Kidney epithelial cell (primary cell): ENCODE data around the gene ABCB8. TPM values are rescaled to one million over a fixed set of nuclear protein-coding genes. Genes with fewer than 3 reads are reported as not detected.

Source experiments
- DNase-seq: peaks from one replicate; pipeline ENCODE4 v3.0.0-alpha.2; 2010; ENCODE audit warnings: low read depth
- H3K27me3 ChIP-seq: 2 replicates; pipeline ENCODE4 v1.6.0; 2011; ENCODE audit warnings: low read length; ENCODE audit not compliant: control insufficient read depth, insufficient read depth
- H3K36me3 ChIP-seq: 2 replicates; pipeline ENCODE4 v1.5.1; 2011; ENCODE audit warnings: low read length; ENCODE audit not compliant: control insufficient read depth, insufficient read depth
- H3K4me3 ChIP-seq: 2 replicates; pipeline ENCODE4 v1.5.1; 2011; ENCODE audit warnings: low read depth, mild to moderate bottlenecking, control low read depth, low read length
- CTCF ChIP-seq: IDR thresholded peaks from 2 replicates; pipeline ENCODE4 v1.5.1; 2011; ENCODE audit warnings: mild to moderate bottlenecking, moderate library complexity, low read length, control low read depth, inconsistent platforms; ENCODE audit not compliant: insufficient read depth, poor library complexity, severe bottlenecking
- total RNA-seq: library from RNA; depleted of rRNA; stranded (reverse); fragments of >200 nt; gene quantifications from 2 replicates; pipeline ENCODE4 v1.2.3, GENCODE V29; 2015

The ABCB8 gene
- total RNA-seq, 1 donor from 2014 or later, result 37.1 TPM

- no peak overlapping the region for H3K4me3 ChIP-seq
- no peaks in the 10 kb centered on the region for H3K27me3 ChIP-seq
- no peak for DNase-seq
- no peaks in the 10 kb centered on the region for H3K36me3 ChIP-seq
- no peak for TF ChIP-seq CTCF
Observed at GRCh38 chr7:151095828-151096475, 67.7 kb downstream of the ABCB8 start.

Other genes with a start within 250 kb of the ABCB8 start
- 15.8 and 17.5 TPM in 2 replicates for gene TMEM176B, start 228.1 kb upstream of the ABCB8 start, total RNA-seq
- gene TMEM176A, start 227.7 kb upstream of the ABCB8 start, total RNA-seq, result 13.3 and 18.9 TPM in 2 replicates
- gene AOC1, start 175.9 kb upstream of the ABCB8 start, total RNA-seq, result 0.68 and 1.0 TPM in 2 replicates
- gene KCNH2, start 50.1 kb upstream of the ABCB8 start, total RNA-seq, result 2.1 and 4.1 TPM in 2 replicates
- gene NOS3, start 37.4 kb upstream of the ABCB8 start, total RNA-seq, result 1.0 and 3.1 TPM in 2 replicates
- 0.55 and 2.1 TPM in 2 replicates for gene ATG9B, start 4.0 kb upstream of the ABCB8 start, total RNA-seq
- 0.04 and 0.41 TPM in 2 replicates for gene ASIC3, start 20.1 kb downstream of the ABCB8 start, total RNA-seq
- 21.5 and 27.0 TPM in 2 replicates for gene CDK5, start 29.4 kb downstream of the ABCB8 start, total RNA-seq
- 166 and 201 TPM in 2 replicates for gene SLC4A2, start 31.1 kb downstream of the ABCB8 start, total RNA-seq
- 70.9 and 71.7 TPM in 2 replicates for gene FASTK, start 52.4 kb downstream of the ABCB8 start, total RNA-seq
- 46.3 and 66.0 TPM in 2 replicates for gene TMUB1, start 55.0 kb downstream of the ABCB8 start, total RNA-seq
- 77.4 and 92.8 TPM in 2 replicates for gene AGAP3, start 58.0 kb downstream of the ABCB8 start, total RNA-seq
- not detected in 2 replicates for gene GBX1, start 139.2 kb downstream of the ABCB8 start, total RNA-seq
- gene ASB10, start 158.8 kb downstream of the ABCB8 start, total RNA-seq, result not detected in 2 replicates
- gene H2BK1, start 182.0 kb downstream of the ABCB8 start, total RNA-seq, result not detected in 2 replicates
- 75.4 and 78.9 TPM in 2 replicates for gene ABCF2, start 198.8 kb downstream of the ABCB8 start, total RNA-seq
- 60.0 and 83.9 TPM in 2 replicates for gene CHPF2, start 204.0 kb downstream of the ABCB8 start, total RNA-seq
- gene SMARCD3, start 220.2 kb downstream of the ABCB8 start, total RNA-seq, result 12.6 and 28.7 TPM in 2 replicates